Measurements from ENCODE around the gene NXPH3. TPM values are rescaled to one million over a fixed set of nuclear protein-coding genes. Genes with fewer than 3 reads are reported as not detected.

The NXPH3 gene
- total and polyA plus RNA-seq, 2 of the 13 experiments (the other 11 are each of a cell fraction or from before 2014, with no cell fraction given): 0.04 to 0.58 TPM

DNA sequence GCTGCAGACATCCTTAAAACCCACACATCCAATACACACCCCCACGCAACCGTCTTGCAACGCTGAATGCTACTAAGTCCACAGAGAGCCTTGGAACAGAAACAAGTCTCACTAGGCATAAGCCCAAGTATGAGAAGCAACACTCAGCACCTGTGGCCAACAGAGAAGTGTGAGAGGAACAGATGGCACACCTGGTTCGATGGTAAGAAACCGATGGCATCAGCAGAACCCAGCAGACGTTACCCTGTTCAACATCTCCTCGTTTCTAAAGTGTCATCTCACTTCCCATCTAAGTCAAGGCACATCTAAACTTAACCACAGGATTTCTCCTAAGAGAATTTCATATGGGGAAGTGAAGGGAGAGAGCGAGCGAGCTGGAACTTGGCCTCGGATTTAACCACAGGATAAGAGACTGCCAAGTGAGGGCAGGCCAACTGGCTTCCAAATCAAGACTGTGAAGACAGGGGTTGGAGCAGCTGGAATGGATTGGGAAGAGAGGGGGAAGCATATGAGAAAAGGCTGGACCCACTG is 41.0 kb downstream of the NXPH3 start (continued):
- TF ChIP-seq, protein P1, sequence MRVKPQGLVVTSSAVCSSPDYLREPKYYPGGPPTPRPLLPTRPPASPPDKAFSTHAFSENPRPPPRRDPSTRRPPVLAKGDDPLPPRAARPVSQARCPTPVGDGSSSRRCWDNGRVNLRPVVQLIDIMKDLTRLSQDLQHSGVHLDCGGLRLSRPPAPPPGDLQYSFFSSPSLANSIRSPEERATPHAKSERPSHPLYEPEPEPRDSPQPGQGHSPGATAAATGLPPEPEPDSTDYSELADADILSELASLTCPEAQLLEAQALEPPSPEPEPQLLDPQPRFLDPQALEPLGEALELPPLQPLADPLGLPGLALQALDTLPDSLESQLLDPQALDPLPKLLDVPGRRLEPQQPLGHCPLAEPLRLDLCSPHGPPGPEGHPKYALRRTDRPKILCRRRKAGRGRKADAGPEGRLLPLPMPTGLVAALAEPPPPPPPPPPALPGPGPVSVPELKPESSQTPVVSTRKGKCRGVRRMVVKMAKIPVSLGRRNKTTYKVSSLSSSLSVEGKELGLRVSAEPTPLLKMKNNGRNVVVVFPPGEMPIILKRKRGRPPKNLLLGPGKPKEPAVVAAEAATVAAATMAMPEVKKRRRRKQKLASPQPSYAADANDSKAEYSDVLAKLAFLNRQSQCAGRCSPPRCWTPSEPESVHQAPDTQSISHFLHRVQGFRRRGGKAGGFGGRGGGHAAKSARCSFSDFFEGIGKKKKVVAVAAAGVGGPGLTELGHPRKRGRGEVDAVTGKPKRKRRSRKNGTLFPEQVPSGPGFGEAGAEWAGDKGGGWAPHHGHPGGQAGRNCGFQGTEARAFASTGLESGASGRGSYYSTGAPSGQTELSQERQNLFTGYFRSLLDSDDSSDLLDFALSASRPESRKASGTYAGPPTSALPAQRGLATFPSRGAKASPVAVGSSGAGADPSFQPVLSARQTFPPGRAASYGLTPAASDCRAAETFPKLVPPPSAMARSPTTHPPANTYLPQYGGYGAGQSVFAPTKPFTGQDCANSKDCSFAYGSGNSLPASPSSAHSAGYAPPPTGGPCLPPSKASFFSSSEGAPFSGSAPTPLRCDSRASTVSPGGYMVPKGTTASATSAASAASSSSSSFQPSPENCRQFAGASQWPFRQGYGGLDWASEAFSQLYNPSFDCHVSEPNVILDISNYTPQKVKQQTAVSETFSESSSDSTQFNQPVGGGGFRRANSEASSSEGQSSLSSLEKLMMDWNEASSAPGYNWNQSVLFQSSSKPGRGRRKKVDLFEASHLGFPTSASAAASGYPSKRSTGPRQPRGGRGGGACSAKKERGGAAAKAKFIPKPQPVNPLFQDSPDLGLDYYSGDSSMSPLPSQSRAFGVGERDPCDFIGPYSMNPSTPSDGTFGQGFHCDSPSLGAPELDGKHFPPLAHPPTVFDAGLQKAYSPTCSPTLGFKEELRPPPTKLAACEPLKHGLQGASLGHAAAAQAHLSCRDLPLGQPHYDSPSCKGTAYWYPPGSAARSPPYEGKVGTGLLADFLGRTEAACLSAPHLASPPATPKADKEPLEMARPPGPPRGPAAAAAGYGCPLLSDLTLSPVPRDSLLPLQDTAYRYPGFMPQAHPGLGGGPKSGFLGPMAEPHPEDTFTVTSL (CRISPR knock-in tag; IDR thresholded peaks at IDR 0.05; ENCODE audit: borderline replicate concordance): no peak

DNA sequence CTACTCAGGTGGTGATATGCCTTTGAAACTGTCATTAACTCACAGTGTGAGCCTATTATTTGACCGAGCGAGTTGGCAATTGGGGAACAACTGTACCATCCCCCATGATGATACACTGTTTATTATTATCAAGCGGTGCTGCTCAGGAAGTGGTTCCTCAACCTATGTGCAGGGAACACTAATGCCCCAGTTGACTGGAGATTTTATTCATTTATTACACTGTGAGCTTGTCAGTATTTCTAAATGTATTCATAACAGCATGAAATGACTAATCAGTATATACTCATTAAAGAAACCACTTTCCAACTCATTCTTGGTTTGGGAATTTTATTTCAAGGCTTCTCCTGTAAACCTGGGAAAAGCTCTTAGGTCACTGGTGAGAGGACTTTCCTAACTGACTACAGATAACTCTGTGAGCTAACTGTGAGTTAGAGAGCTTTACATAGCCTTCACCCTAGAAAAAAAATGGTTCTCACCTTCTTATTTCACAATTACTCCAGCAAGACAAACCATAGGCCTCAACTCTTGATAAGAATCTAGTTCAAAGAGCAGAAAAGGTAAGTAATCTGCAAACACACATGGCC is 42.4 kb downstream of the NXPH3 start:
- no peaks in the 10 kb centered on the region for H3K27me3 ChIP-seq (ENCODE audit: control insufficient read depth in 1 of 2, insufficient read depth in 2 of 2, low read length in 2 of 2)
- DNase-seq (ENCODE audit: low spot score) (no peak), FAIRE-seq (no peak), ATAC-seq (no peak)
- intact Hi-C loops (cut with micrococcal nuclease; ENCODE audit: unreplicated experiment): no loop called here
- no peak overlapping the region for H3K4me2 ChIP-seq (ENCODE audit: low read depth, low read length)
- H3K9ac ChIP-seq (ENCODE audit: insufficient read depth, low read depth, low read length): no peak overlapping the region
- CTCF ChIA-PET (ENCODE audit: low intra/inter-chr PET ratio, low total read pairs): no interaction called here
- no peaks in the 10 kb centered on the region for H3K79me2 ChIP-seq (ENCODE audit: insufficient read depth, low read length)
- no peak overlapping the region for H3K4me3 ChIP-seq (replicated peaks in 1 of 3; ENCODE audit: insufficient read depth in 1 of 3, low read depth in 2 of 3, low read length in 3 of 3)
- H3K27ac ChIP-seq (ENCODE audit: extremely low read length, insufficient read depth, low read length): no peak overlapping the region
- 97% methylated on average over 3 of the region's 3 CpGs for WGBS (ENCODE audit: low lambda C conversion rate)
- TF ChIP-seq ERF (CRISPR knock-in tag; IDR thresholded peaks at IDR 0.05) (no peak), ONECUT2 (CRISPR knock-in tag; IDR thresholded peaks at IDR 0.05) (no peak), NFRKB (IDR thresholded peaks at IDR 0.05) (no peak), MTA1 (CRISPR knock-in tag; IDR thresholded peaks at IDR 0.05; ENCODE audit: borderline replicate concordance) (no peak), ZNF20 (CRISPR knock-in tag; IDR thresholded peaks at IDR 0.05) (no peak), BRD4 (CRISPR knock-in tag; IDR thresholded peaks at IDR 0.05) (no peak), SALL2 (CRISPR knock-in tag; IDR thresholded peaks at IDR 0.05) (no peak), MBNL3 (CRISPR knock-in tag; conservative IDR thresholded peaks at IDR 0.05) (no peak), NR1H2 (CRISPR knock-in tag; IDR thresholded peaks at IDR 0.05; ENCODE audit: borderline replicate concordance, low read depth) (no peak), ZKSCAN8 (CRISPR knock-in tag; IDR thresholded peaks at IDR 0.05; ENCODE audit: borderline replicate concordance) (no peak)
- TF ChIP-seq, protein P2, sequence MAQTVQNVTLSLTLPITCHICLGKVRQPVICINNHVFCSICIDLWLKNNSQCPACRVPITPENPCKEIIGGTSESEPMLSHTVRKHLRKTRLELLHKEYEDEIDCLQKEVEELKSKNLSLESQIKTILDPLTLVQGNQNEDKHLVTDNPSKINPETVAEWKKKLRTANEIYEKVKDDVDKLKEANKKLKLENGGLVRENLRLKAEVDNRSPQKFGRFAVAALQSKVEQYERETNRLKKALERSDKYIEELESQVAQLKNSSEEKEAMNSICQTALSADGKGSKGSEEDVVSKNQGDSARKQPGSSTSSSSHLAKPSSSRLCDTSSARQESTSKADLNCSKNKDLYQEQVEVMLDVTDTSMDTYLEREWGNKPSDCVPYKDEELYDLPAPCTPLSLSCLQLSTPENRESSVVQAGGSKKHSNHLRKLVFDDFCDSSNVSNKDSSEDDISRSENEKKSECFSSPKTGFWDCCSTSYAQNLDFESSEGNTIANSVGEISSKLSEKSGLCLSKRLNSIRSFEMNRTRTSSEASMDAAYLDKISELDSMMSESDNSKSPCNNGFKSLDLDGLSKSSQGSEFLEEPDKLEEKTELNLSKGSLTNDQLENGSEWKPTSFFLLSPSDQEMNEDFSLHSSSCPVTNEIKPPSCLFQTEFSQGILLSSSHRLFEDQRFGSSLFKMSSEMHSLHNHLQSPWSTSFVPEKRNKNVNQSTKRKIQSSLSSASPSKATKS (CRISPR knock-in tag; IDR thresholded peaks at IDR 0.05): no peak
- 0 out of 2 replicates have a peak, but pooled peaks cover 7% of the 10 kb centered on the region for H3K4me1 ChIP-seq (ENCODE audit: insufficient read depth, low read length)
- in situ Hi-C loops (cut with HindIII; ENCODE audit: extremely low pct_ligation_motif_present, low pct_unique_long_range_greater_than_20kb): no loop called here
- H3K36me3 ChIP-seq (replicated peaks in 1 of 2; ENCODE audit: control insufficient read depth in 1 of 2, insufficient read depth in 2 of 2, low read length in 2 of 2): peaks cover 31 to 74% of the 10 kb centered on the region in 2 experiments
- H2AFZ ChIP-seq (ENCODE audit: low read length): no peak overlapping the region
- H4K20me1 ChIP-seq (ENCODE audit: insufficient read depth, low read length): no peaks in the 10 kb centered on the region
- BruUV-seq (replicated peaks): no TSS peak
- no peaks in the 10 kb centered on the region for H3K9me3 ChIP-seq (ENCODE audit: low read length)
- POLR2A ChIA-PET: no interaction called here

All from HepG2 (cell line).